GM23248 (cell line): ENCODE measurements around the gene CDH4.

Source experiments
- EZH2 ChIP-seq: fragments of 200-600 bp; sonication (generic); IDR thresholded peaks from 2 replicates; pipeline ENCODE4 v1.6.1; 2018; ENCODE audit warnings: antibody characterized with exemption, mild to moderate bottlenecking; ENCODE audit not compliant: insufficient read depth, poor library complexity, severe bottlenecking
- EZH2phosphoT487 ChIP-seq: fragments of 200-600 bp; sonication (generic); IDR thresholded peaks from 2 replicates; pipeline ENCODE4 v1.6.1; 2018; ENCODE audit warnings: antibody characterized with exemption, moderate library complexity, mild to moderate bottlenecking, low read depth; ENCODE audit not compliant: insufficient read depth

- TF ChIP-seq EZH2 (no peak), EZH2phosphoT487 (no peak)
Observed at GRCh38 chr20:61815176-61815575, 563.1 kb downstream of the CDH4 start.
